Activated CD4-positive, alpha-beta T cell treated with anti-CD3 and anti-CD28 coated beads for 36 hours (primary cell): Measurements from ENCODE around the gene FXYD6. TPM values are rescaled to one million over a fixed set of nuclear protein-coding genes. Genes with fewer than 3 reads are reported as not detected.
"Not testable (repeated sequence)": the region's sequence is repeated elsewhere in the genome, so short reads cannot be mapped to it uniquely, and the experiment has no call there.

Source experiments
- ATAC-seq: fragments of 200-7000 bp; cut with Tn5 transposase; one replicate; pipeline ENCODE4 v1.10.0; 2021; ENCODE audit warnings: mild to moderate bottlenecking, moderate library complexity
- CTCF ChIA-PET: fragments of 350-600 bp; sonication (Branson Sonifier 250); formaldehyde crosslinking; loops from one replicate; lab custom pipeline; 2021; ENCODE audit warnings: antibody characterized with exemption; lab: Charles Lee
- POLR2A ChIA-PET: fragments of 350-600 bp; sonication (Branson Sonifier 250); formaldehyde crosslinking; loops from one replicate; lab custom pipeline; 2021; ENCODE audit warnings: antibody characterized with exemption, inconsistent platforms; lab: Charles Lee
- DNase-seq: peaks from one replicate; pipeline ENCODE4 v3.0.0-alpha.2; 2020
- H3K27ac Mint-ChIP-seq: one replicate; pipeline ENCODE4 v1.8.0; 2021; ENCODE audit warnings: mixed read lengths
- H3K27me3 Mint-ChIP-seq: one replicate; pipeline ENCODE4 v1.8.0; 2021; ENCODE audit warnings: mixed read lengths
- H3K36me3 Mint-ChIP-seq: one replicate; pipeline ENCODE4 v1.8.0; 2021; ENCODE audit warnings: low read depth, mixed read lengths
- H3K4me1 Mint-ChIP-seq: one replicate; pipeline ENCODE4 v1.8.0; 2021; ENCODE audit warnings: mixed read lengths
- H3K4me3 Mint-ChIP-seq: one replicate; pipeline ENCODE4 v1.8.0; 2021; ENCODE audit warnings: mild to moderate bottlenecking, moderate library complexity, mixed read lengths
- H3K9me3 Mint-ChIP-seq: one replicate; pipeline ENCODE4 v1.8.0; 2021; ENCODE audit warnings: low read depth, mixed read lengths
- intact Hi-C, 2 experiments: fragments of 100-400 bp; cut with DNase I in 1 of 2; cut with micrococcal nuclease in 1 of 2; formaldehyde crosslinking; loops; one replicate each; pipeline versions ENCODE4 v1.14.2 to v1.15.1; 2022 to 2024; cut with DNase I, micrococcal nuclease
- total RNA-seq, 2 experiments: library from RNA; stranded (reverse); gene quantifications; one replicate each; pipeline ENCODE4 v1.2.3, GENCODE V29; 2021

Gene FXYD6
- total RNA-seq, 2 experiments from 2014 or later: 0.46 to 0.47 TPM

DNA sequence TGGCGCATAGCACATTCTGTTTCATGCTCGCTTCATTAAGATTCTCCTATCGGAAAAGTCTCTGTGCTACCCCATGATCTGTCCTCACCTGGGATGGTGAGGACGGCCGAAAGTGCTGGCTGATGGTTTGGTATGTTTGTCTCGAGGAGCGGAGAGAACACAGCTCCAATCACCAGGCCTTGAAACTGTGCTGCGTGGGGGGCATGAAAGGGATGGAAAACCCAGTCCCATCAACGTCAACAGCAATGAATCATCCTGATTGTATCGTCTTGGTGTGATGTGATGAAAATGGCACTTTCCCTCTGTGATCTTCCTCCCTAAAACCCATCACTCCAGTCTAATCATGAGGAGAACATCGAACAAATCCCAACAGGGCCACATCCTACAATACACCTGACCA is 8.4 kb downstream of the FXYD6 start:
- no peak overlapping the region for H3K27ac Mint-ChIP-seq
- H3K4me1 Mint-ChIP-seq: peaks cover 7% of the 10 kb centered on the region
- intact Hi-C loops: no loop called here
- H3K27me3 Mint-ChIP-seq: peaks cover 2% of the 10 kb centered on the region
- H3K9me3 Mint-ChIP-seq: no peaks in the 10 kb centered on the region
- no peak overlapping the region for H3K4me3 Mint-ChIP-seq
- H3K36me3 Mint-ChIP-seq: no peaks in the 10 kb centered on the region
- POLR2A ChIA-PET: no interaction called here
- ATAC-seq (no peak), DNase-seq (no peak)
- CTCF ChIA-PET: interaction anchor here (0.5 to 1.2 kb wide), 3 partner anchors 25 to 233 kb away, joined by 3 to 6 read pairs (median 3); no protein-coding TSS in a partner anchor

- Mint-ChIP-seq H3K27me3 (peaks cover 2% of the 10 kb centered on the region), H3K9me3 (no peaks in the 10 kb centered on the region), H3K36me3 (no peaks in the 10 kb centered on the region), H3K27ac (no peak overlapping the region), H3K4me3 (no peak overlapping the region), H3K4me1 (peaks cover 2% of the 10 kb centered on the region)
- ChIA-PET CTCF (interaction anchor here (1.4 to 1.8 kb wide), 2 partner anchors 11 to 59 kb away, joined by 3 to 5 read pairs; no protein-coding TSS in a partner anchor), POLR2A (no interaction called here)
- ATAC-seq (no peak), DNase-seq (no peak)
- intact Hi-C loops: no loop called here
These were observed 9.9 kb downstream of the FXYD6 start for GRCh38 chr11:117866526-117866925.

DNA sequence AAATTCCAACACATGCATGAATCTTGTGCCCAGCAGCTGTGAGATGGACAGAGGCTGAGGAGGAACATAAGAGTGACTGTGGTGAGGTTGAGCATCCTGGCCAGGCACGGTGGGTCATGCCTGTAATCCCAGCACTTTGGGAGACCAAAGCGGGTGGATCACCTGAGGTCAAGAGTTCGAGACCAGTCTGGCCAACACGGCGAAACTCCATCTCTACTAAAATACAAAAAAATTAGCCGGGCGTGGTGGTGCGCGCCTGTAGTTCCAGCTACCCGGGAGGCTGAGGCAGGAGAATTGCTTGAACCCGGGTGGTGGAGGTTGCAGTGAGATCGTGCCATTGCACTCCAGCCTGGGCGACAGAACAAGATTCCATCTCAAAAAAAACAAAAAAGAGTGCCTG is 10.9 kb downstream of the FXYD6 start:
- H3K9me3 Mint-ChIP-seq, DNase-seq, H3K4me1 Mint-ChIP-seq, H3K27ac Mint-ChIP-seq, ATAC-seq, intact Hi-C loops, H3K4me3 Mint-ChIP-seq, H3K27me3 Mint-ChIP-seq, H3K36me3 Mint-ChIP-seq, POLR2A ChIA-PET: not testable (repeated sequence)
- CTCF ChIA-PET: interaction anchor here (1.8 kb wide), 1 partner anchor 12 kb away, joined by 5 read pairs; no protein-coding TSS in a partner anchor

- POLR2A ChIA-PET: no interaction called here
These were observed 13.1 kb downstream of the FXYD6 start for GRCh38 chr11:117863383-117863782.

DNA sequence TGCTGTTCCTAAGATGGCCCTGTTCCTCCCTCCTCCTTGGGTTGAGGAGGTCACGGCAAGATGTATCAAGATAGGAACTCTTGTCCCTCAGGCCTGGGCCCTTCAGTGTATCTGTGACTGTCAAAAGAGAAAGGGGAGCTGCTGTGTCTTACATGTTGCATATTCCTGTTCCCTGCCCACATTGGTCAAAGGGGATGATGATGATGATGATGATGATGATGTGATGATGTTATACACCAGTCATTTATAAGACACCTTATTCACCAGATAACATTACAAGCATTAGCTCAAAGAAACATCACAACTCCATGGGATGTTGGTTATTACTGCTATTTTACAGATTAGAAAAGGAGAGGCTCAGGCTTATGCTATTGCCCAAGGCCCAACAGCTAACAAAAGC is 13.7 kb downstream of the FXYD6 start:
- ChIA-PET CTCF (interaction anchor here (0.8 kb wide), 1 partner anchor 18 kb away, joined by 3 read pairs; no protein-coding TSS in a partner anchor), POLR2A (no interaction called here)
- ATAC-seq (no peak), DNase-seq (no peak)
- H3K9me3 Mint-ChIP-seq: no peaks in the 10 kb centered on the region
- H3K27me3 Mint-ChIP-seq: no peaks in the 10 kb centered on the region
- no peak overlapping the region for H3K27ac Mint-ChIP-seq
- H3K36me3 Mint-ChIP-seq: no peaks in the 10 kb centered on the region
- intact Hi-C loops: no loop called here
- H3K4me1 Mint-ChIP-seq: no peaks in the 10 kb centered on the region
- no peak overlapping the region for H3K4me3 Mint-ChIP-seq

More at GRCh38 chr11:117863383-117863782, 13.1 kb downstream of the FXYD6 start:
- ATAC-seq (no peak), DNase-seq (no peak)
- CTCF ChIA-PET: interaction anchor here (0.6 kb wide), 1 partner anchor 18 kb away, joined by 3 read pairs; no protein-coding TSS in a partner anchor
- no peak overlapping the region for H3K4me3 Mint-ChIP-seq
- H3K4me1 Mint-ChIP-seq: peaks cover 2% of the 10 kb centered on the region
- peaks cover 2% of the 10 kb centered on the region for H3K27me3 Mint-ChIP-seq
- H3K9me3 Mint-ChIP-seq: no peaks in the 10 kb centered on the region
- no peak overlapping the region for H3K27ac Mint-ChIP-seq
- no peaks in the 10 kb centered on the region for H3K36me3 Mint-ChIP-seq
- intact Hi-C loops: no loop called here

- H3K27me3 Mint-ChIP-seq: no peaks in the 10 kb centered on the region
- ChIA-PET CTCF (interaction anchor here (0.8 to 1.1 kb wide), 3 partner anchors 12 to 55 kb away, joined by 3 to 5 read pairs (median 3); no protein-coding TSS in a partner anchor), POLR2A (no interaction called here)
- H3K36me3 Mint-ChIP-seq: no peaks in the 10 kb centered on the region
- no peaks in the 10 kb centered on the region for H3K9me3 Mint-ChIP-seq
- DNase-seq: no peak
- H3K27ac Mint-ChIP-seq: no peak overlapping the region
- no peaks in the 10 kb centered on the region for H3K4me1 Mint-ChIP-seq
- ATAC-seq: no peak
- H3K4me3 Mint-ChIP-seq: no peak overlapping the region
- intact Hi-C loops: no loop called here
These were observed 14.3 kb downstream of the FXYD6 start for GRCh38 chr11:117862019-117862725.

GRCh38 chr11:117861151-117862018 is 15.1 kb downstream of the FXYD6 start:
- ATAC-seq: no peak
- H3K27me3 Mint-ChIP-seq: peaks cover 3% of the 10 kb centered on the region
- no peak overlapping the region for H3K27ac Mint-ChIP-seq
- DNase-seq: no peak
- ChIA-PET POLR2A (no interaction called here), CTCF (interaction anchor here (0.6 to 1.6 kb wide), 8 partner anchors 11 to 192 kb away, joined by 3 to 6 read pairs (median 4); no protein-coding TSS in a partner anchor)
- H3K36me3 Mint-ChIP-seq: no peaks in the 10 kb centered on the region
- no peaks in the 10 kb centered on the region for H3K4me1 Mint-ChIP-seq
- no peak overlapping the region for H3K4me3 Mint-ChIP-seq
- intact Hi-C loops: no loop called here
- no peaks in the 10 kb centered on the region for H3K9me3 Mint-ChIP-seq

DNA sequence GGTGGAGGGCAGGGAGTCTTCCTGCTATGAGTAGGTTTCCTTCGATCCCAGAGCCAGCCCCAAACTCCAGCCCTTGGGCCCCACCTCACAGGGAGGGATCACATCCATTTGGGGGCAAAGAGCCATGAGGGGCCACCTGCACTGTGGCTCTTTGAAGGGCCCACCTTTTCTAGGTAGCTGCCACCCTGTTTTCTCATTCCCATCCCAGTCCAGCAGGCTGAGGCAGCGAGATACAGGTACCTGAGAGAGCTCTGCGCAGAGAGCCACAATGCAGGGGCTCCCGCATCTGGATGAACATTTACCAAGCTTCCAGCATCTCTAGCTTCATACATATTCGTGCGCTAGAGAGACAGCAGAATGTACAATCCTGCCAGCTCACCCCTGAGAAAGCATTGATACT is 16.3 kb downstream of the FXYD6 start:
- no peaks in the 10 kb centered on the region for H3K4me1 Mint-ChIP-seq
- ATAC-seq: no peak
- H3K27ac Mint-ChIP-seq: no peak overlapping the region
- H3K27me3 Mint-ChIP-seq: peaks cover 3% of the 10 kb centered on the region
- no peak overlapping the region for H3K4me3 Mint-ChIP-seq
- no peak for DNase-seq
- H3K9me3 Mint-ChIP-seq: no peaks in the 10 kb centered on the region
- POLR2A ChIA-PET: interaction anchor here (0.5 kb wide), 1 partner anchor 18 kb away, joined by 3 read pairs; no protein-coding TSS in a partner anchor
- CTCF ChIA-PET: interaction anchor here (0.6 to 1.6 kb wide), 6 partner anchors 16 to 193 kb away, joined by 3 to 6 read pairs (median 4); no protein-coding TSS in a partner anchor
- intact Hi-C loops: no loop called here
- H3K36me3 Mint-ChIP-seq: no peaks in the 10 kb centered on the region

GRCh38 chr11:117859488-117860112 is 16.9 kb downstream of the FXYD6 start:
- ChIA-PET CTCF (interaction anchor here (0.6 kb wide), 2 partner anchors 92 to 160 kb away, joined by 3 read pairs; no protein-coding TSS in a partner anchor), POLR2A (no interaction called here)
- ATAC-seq (no peak), DNase-seq (no peak)
- Mint-ChIP-seq H3K4me3 (no peak overlapping the region), H3K36me3 (no peaks in the 10 kb centered on the region), H3K9me3 (no peaks in the 10 kb centered on the region), H3K4me1 (no peaks in the 10 kb centered on the region), H3K27ac (no peak overlapping the region), H3K27me3 (peaks cover 3% of the 10 kb centered on the region)
- intact Hi-C loops: no loop called here

DNA sequence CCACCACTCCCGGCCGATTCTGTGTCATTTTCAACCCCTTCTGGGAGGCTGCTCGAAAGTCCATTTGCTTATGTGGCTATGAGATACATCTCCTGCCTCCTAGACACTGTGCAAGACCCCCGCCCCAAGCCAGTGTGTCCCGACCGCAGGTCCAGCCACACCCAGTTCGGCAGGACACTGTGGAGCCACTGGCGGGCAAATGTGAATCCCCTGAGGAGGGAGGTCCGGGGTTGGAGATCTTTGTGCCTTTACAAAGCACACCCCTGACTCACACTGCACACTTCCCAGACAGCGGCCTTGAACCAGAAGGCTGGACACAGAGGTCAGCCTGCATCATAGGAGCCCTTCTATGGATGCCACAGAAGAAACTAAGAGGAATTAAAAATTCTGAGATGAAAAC is 17.4 kb downstream of the FXYD6 start:
- CTCF ChIA-PET: no interaction called here

More for the DNA sequence above, 17.4 kb downstream of the FXYD6 start:
- Mint-ChIP-seq H3K9me3 (no peaks in the 10 kb centered on the region), H3K36me3 (no peaks in the 10 kb centered on the region), H3K4me1 (no peaks in the 10 kb centered on the region), H3K27me3 (peaks cover 3% of the 10 kb centered on the region), H3K4me3 (no peak overlapping the region), H3K27ac (no peak overlapping the region)
- no peak for DNase-seq
- no peak for ATAC-seq
- POLR2A ChIA-PET: no interaction called here
- intact Hi-C loops: no loop called here
